Measurements from ENCODE around the gene CCT6B.

GRCh38 chr17:34917381-34917780 is 43.9 kb downstream of the CCT6B start:
- TF ChIP-seq POLR2A (IDR thresholded peaks at IDR 0.05) (no peak), CTCF (IDR thresholded peaks at IDR 0.05) (no peak)

Measured in testis (tissue), 2 donors.